HL-60/S4 treated with retinoic acid at 250 ng/mL for 4 days and 3 days (cell line): ENCODE data around the gene CT83.

Source experiments
- in situ Hi-C: fragments of 300-500 bp; cut with MboI; formaldehyde crosslinking; loops from 2 replicates; pipeline ENCODE4 v1.7.0; 2022; ENCODE audit warnings: low sequenced_read_pairs

The CT83 gene, protein sequence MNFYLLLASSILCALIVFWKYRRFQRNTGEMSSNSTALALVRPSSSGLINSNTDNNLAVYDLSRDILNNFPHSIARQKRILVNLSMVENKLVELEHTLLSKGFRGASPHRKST

DNA sequence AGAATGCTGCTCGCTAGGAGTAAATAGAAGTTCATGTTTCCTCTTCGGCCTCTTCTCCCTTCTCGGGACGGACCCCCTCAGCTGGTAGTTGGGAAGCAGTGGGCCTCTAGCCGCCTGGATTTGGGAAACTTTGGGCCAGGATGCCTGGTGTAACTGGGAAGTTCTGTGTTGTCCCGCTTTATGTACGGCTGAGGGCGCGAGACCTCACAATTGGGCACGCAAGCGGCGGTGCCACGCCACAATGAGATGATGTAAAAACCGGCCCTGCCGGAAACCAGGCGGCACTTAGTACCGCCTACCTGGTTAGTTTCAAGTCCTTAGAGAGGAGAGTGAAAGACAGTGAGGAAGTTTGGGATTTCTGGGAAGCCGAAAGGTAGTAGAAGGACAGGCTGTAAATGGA is at the start of gene CT83:
Gene CT83 (minus strand): TSS at position 155 of the 400 bp plus-strand sequence. CDS start 120 bp downstream, at position 35.
- in situ Hi-C loops, result no loop called here

DNA sequence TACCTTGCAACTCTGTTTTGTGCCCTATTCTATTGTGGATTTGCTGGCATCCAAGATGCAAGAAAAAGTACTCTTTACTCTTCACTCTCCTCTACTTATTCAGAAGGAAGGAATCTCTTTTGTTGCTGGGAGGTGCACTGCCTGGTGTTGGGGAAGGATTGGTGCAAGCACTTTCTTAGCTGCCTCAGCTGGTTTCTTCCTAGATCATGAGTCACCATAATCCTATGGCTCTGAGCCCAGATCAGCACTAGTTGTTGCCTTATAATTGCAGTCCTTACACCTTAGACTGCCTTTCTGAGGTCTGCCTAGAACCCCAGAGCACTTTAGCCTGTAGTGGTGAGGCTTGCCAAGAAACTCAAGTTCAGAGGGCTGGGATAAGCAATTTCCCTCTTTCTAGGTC is 37.0 kb upstream of the CT83 start:
- in situ Hi-C loops, result no loop called here

- in situ Hi-C loops, result no loop called here
Observed at GRCh38 chrX:116493271-116493670, 30.5 kb upstream of the CT83 start.

GRCh38 chrX:116490104-116490503 is 27.3 kb upstream of the CT83 start:
- in situ Hi-C loops, result no loop called here

DNA sequence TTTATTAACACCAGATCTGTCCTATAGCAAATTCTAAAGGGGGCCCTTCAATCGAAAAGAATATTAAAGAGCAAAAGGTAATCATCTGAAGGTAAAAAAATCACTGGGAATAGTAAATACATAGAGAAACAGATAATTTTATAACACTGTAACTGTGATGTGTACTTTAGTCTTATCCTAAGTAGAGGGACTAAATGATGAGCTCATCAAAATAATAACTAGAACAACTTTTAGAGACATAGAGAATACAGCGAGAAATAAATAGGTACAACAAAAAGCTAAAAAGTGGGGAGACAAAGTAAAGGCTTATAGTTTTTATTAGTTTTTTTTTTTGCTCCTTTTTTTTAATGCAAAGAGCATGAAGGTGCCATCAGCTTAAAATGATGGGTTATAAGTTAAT is 17.3 kb upstream of the CT83 start:
- in situ Hi-C loops, result no loop called here

DNA sequence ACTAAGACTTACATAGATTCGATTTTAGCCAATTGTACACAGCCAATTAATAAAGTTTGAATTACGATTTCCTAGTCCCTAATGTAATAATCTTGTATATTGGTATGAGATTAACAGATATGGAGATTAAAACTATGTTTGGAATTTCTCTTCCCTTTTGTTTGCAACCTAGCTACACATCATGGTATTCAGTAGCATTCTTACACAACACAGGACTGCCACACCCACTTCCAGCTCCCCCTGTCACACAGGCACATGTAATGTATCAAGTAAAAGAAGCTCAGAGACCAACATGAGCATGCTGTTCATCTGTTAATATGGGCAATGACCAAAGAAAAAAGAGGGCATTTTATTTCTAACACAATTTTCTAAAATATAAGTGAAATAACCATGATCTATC is 13.6 kb downstream of the CT83 start:
- in situ Hi-C loops, result no loop called here

GRCh38 chrX:116436358-116436816 is 26.4 kb downstream of the CT83 start, which contains the start of gene SLC6A14:
TSS of gene SLC6A14 (plus strand) at chrX:116436606. CDS start at chrX:116436710, 104 bp downstream.
- in situ Hi-C loops, result no loop called here

DNA sequence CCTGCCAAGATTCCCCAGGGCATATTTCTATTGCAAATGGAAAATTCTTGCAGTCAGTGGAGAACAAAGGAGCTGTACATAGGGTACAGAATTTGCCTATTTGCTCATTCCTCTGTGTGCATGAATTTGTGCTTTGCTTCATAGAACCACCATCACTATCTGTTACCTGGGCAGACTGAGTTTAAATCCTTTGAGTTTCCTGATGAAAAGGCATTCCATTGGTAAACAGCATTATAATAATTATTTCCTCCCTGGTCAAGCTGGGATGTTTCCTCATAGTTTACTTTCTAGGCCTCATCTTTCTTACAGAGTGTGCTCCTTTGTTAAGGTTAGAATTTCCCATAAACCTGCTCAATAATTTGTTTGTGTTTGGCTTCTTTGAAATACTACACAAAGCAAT is 27.2 kb downstream of the CT83 start:
- in situ Hi-C loops, result no loop called here

- in situ Hi-C loops, result no loop called here
Observed at GRCh38 chrX:116427978-116428377, 34.8 kb downstream of the CT83 start.

DNA sequence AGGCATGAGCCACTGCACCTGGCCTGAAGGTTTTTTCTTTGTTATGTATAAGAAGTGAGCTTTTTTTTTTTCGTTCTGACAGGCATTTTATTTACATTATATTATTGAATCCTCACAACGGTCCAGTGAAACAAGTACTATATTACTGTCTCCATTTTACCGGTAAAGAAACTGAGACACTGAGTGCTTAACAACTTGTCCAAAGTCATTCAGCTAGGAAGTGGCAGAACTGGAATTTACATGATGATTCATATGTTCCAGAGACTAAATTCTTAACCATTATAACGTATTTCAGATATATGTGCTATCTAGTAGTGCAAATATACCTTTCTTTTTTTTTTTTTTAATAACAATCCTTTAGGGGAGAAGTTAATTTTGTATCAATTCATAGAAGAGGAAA is 44.8 kb downstream of the CT83 start:
- in situ Hi-C loops, result no loop called here

DNA sequence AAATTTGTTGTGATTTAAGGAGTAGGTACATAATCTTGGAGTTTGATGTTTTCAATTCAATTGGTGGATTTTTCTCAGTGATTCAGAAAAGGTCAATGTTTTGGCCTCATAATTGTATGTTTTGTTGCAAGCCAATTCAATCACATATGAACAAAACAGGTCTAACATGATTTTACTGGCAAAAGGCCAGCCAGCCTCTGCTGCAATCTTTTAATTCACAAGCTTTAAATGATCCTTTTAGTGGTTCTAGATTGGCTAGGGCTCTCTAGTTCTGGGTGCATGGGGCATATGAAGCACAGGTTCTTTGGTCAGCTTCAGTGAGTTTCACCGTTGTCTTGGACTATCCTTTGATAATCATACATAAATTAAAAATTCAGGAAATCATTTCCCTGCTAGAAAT is 45.6 kb downstream of the CT83 start:
- in situ Hi-C loops, result no loop called here

DNA sequence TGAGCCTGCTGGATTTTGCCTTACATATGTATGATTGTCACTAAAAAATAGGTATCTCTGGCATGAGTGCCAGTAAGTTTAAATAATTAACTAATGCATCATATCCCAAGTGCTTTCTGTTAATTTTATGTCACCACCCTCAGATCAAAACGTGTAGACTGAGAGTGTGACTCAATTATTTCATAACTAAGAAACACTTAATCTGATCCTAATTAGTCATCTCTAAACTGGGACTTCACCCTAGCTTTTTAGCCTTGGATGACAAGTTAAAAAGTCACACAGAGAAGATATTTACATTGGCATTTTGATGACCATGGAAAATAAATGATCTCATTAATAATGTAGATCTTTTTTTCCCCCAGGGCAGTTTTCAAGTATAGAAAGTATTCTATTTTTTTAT is 49.5 kb downstream of the CT83 start:
- in situ Hi-C loops, result no loop called here
